PC-9 (cell line): Measurements from ENCODE around the gene PTER.

ENCODE experiments used
- CTCF ChIP-seq: fragments of 200-600 bp; sonication (generic); conservative IDR thresholded peaks from 2 replicates; pipeline ENCODE4 v1.6.1; 2017; ENCODE audit warnings: mixed run types, antibody characterized with exemption, mild to moderate bottlenecking, moderate library complexity
- EZH2 ChIP-seq: fragments of 200-600 bp; sonication (generic); IDR thresholded peaks from 2 replicates; pipeline ENCODE4 v1.8.0; 2017; ENCODE audit warnings: antibody characterized with exemption, low read depth

DNA sequence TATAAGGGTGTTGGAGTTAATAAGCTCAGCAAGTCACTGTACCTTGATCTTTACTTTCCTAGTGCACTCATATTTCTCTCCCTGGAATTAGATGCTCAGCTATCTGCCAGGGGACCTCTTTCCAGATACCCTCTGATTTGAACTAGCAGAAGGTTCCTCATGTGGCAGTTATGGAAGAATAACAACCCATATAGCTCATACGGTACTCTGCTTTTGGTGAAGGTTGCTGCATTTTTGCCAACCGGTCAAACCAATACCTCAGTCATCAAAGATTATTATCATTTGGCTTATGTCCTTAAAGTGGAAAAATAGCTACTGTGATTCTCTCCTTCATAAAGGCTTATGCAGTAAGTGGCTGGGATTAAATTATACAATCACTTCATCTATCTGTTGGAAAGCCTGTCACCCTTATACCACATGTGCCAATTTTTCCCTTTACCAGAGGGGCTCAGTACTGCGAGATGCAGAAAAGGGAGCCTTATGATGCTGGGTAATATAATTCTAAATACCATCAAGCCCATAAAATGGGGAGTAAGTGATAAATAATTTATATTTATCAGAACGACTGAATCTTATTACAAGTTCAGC, 43.4 kb upstream of the PTER start:
- TF ChIP-seq EZH2 = no peak
- no peak for TF ChIP-seq CTCF
